PFSK-1 (cell line): ENCODE measurements around the gene OBSL1.

Experiments used
- FOXP2 ChIP-seq: optimal IDR thresholded peaks from 2 replicates; pipeline ENCODE3; 2011; ENCODE audit warnings: borderline replicate concordance, control low read depth, inconsistent platforms; ENCODE audit not compliant: insufficient read depth; ENCODE audit errors: extremely low read length, extremely low read depth
- POLR2AphosphoS5 ChIP-seq: IDR thresholded peaks from 2 replicates; pipeline ENCODE4 v1.6.1; 2012; ENCODE audit warnings: low read depth, mild to moderate bottlenecking, control low read depth, low read length, moderate library complexity
- REST ChIP-seq, 2 experiments: IDR thresholded peaks; 2 replicates each; pipeline versions ENCODE4 v1.6.1 to v1.8.0; 2011 to 2012; ENCODE audit warnings: low read depth in 2 of 2, low read length in 2 of 2, control low read depth in 1 of 2, inconsistent platforms in 1 of 2, mild to moderate bottlenecking in 1 of 2, moderate library complexity in 1 of 2; ENCODE audit not compliant: insufficient read depth in 1 of 2
- SIN3A ChIP-seq: IDR thresholded peaks from 2 replicates; pipeline ENCODE4 v1.6.1; 2012; ENCODE audit warnings: mild to moderate bottlenecking, low read length, moderate library complexity, borderline replicate concordance; ENCODE audit not compliant: insufficient read depth
- TAF1 ChIP-seq: IDR thresholded peaks from 2 replicates; pipeline ENCODE4 v1.6.1; 2012; ENCODE audit warnings: low read length, control low read depth, borderline replicate concordance; ENCODE audit not compliant: insufficient read depth

- TF ChIP-seq POLR2AphosphoS5 (no peak), SIN3A (no peak), REST (IDR thresholded peaks at IDR 0.05; ENCODE audit: insufficient read depth in 1 of 2, low read depth in 2 of 2, low read length in 2 of 2) (no peak), TAF1 (no peak), FOXP2 (no peak)
Measured at GRCh38 chr2:219545943-219546352, 25.4 kb downstream of the OBSL1 start.
